WERI-Rb-1 (cell line): ENCODE measurements around the gene GPHN.

ENCODE experiments used
- DNase-seq: peaks from one replicate; pipeline ENCODE4 v3.0.0-alpha.2; 2020
- H3K27ac ChIP-seq: fragments of 250-450 bp; sonication (Bioruptor Pico); 2 replicates; pipeline ENCODE4 v1.5.1; 2020; ENCODE audit warnings: mild to moderate bottlenecking, moderate library complexity
- H3K27me3 ChIP-seq: fragments of 250-450 bp; sonication (Bioruptor Pico); 2 replicates; pipeline ENCODE4 v1.5.1; 2021; ENCODE audit warnings: mild to moderate bottlenecking, low read depth, moderate library complexity; ENCODE audit not compliant: insufficient read depth, severe bottlenecking
- H3K36me3 ChIP-seq: fragments of 250-450 bp; sonication (Bioruptor Pico); 2 replicates; pipeline ENCODE4 v1.5.1; 2020; ENCODE audit warnings: mild to moderate bottlenecking, moderate library complexity
- H3K4me3 ChIP-seq: 2 replicates; pipeline ENCODE4 v1.5.1; 2011; ENCODE audit warnings: low read depth, mild to moderate bottlenecking, control low read depth, low read length
- H3K9me3 ChIP-seq: fragments of 250-450 bp; sonication (Bioruptor Pico); 2 replicates; pipeline ENCODE4 v1.5.1; 2021; ENCODE audit warnings: mild to moderate bottlenecking, moderate library complexity; ENCODE audit not compliant: severe bottlenecking
- CTCF ChIP-seq: IDR thresholded peaks from 2 replicates; pipeline ENCODE4 v1.5.1; 2011; ENCODE audit warnings: low read depth, mild to moderate bottlenecking, control low read depth, inconsistent platforms, low read length

Gene GPHN

GRCh38 chr14:66485029-66485428 lies 22.9 kb upstream of the GPHN start:
- Histone ChIP-seq H3K36me3 (no peaks in the 10 kb centered on the region), H3K27me3 (no peaks in the 10 kb centered on the region), H3K27ac (no peak overlapping the region), H3K9me3 (no peaks in the 10 kb centered on the region), H3K4me3 (no peak overlapping the region)
- no peak for TF ChIP-seq CTCF
- no peak for DNase-seq

- H3K27ac ChIP-seq = no peak within 1 kb of the TSS
- H3K9me3 ChIP-seq = no peaks in the 10 kb centered on the region
- no peaks in the 10 kb centered on the region for H3K27me3 ChIP-seq
- no peak for TF ChIP-seq CTCF
- no peak for DNase-seq
- H3K4me3 ChIP-seq = no peak within 1 kb of the TSS
- no peaks in the 10 kb centered on the region for H3K36me3 ChIP-seq
These were observed 22.0 kb upstream of the GPHN start, which contains the start of gene CCDC196 for GRCh38 chr14:66485910-66486421. Gene CCDC196, plus strand, starts transcription at chr14:66486371. Its CDS starts 132 bp downstream, at chr14:66486503.

- H3K27me3 ChIP-seq = no peaks in the 10 kb centered on the region
- H3K4me3 ChIP-seq = no peak overlapping the region
- H3K36me3 ChIP-seq = no peaks in the 10 kb centered on the region
- DNase-seq = no peak
- H3K9me3 ChIP-seq = no peaks in the 10 kb centered on the region
- H3K27ac ChIP-seq = no peak overlapping the region
- TF ChIP-seq CTCF = no peak
These were observed 20.8 kb upstream of the GPHN start for GRCh38 chr14:66487164-66487563.

- no peak overlapping the region for H3K4me3 ChIP-seq
- TF ChIP-seq CTCF = no peak
- no peak overlapping the region for H3K27ac ChIP-seq
- no peaks in the 10 kb centered on the region for H3K9me3 ChIP-seq
- H3K36me3 ChIP-seq = no peaks in the 10 kb centered on the region
- H3K27me3 ChIP-seq = no peaks in the 10 kb centered on the region
- no peak for DNase-seq
These were observed 17.5 kb upstream of the GPHN start for GRCh38 chr14:66490143-66491111.

GRCh38 chr14:66493750-66494149 lies 14.2 kb upstream of the GPHN start:
- Histone ChIP-seq H3K27me3 (no peaks in the 10 kb centered on the region), H3K4me3 (no peak overlapping the region), H3K36me3 (no peaks in the 10 kb centered on the region), H3K27ac (no peak overlapping the region), H3K9me3 (no peaks in the 10 kb centered on the region)
- DNase-seq = no peak
- TF ChIP-seq CTCF = no peak
